ENCODE results near the gene C1orf52. TPM values are rescaled to one million over a fixed set of nuclear protein-coding genes. Genes with fewer than 3 reads are reported as not detected.
A peak's percentile ranks its signal among the peaks of the same experiment; 100 is the strongest.

The C1orf52 gene
- total and polyA plus RNA-seq, 9 of the 15 experiments (the other 6 are each of a cell fraction or from before 2014, with no cell fraction given) = 17.0 to 38.5 (median 33.0) TPM

GRCh38 chr1:85201340-85202091, 57.9 kb downstream of the C1orf52 start (continued):
- no peak for TF ChIP-seq NFE2L1 (tag; IDR thresholded peaks at IDR 0.05; ENCODE audit: borderline replicate concordance, low read depth)
- TF ChIP-seq, protein P1, sequence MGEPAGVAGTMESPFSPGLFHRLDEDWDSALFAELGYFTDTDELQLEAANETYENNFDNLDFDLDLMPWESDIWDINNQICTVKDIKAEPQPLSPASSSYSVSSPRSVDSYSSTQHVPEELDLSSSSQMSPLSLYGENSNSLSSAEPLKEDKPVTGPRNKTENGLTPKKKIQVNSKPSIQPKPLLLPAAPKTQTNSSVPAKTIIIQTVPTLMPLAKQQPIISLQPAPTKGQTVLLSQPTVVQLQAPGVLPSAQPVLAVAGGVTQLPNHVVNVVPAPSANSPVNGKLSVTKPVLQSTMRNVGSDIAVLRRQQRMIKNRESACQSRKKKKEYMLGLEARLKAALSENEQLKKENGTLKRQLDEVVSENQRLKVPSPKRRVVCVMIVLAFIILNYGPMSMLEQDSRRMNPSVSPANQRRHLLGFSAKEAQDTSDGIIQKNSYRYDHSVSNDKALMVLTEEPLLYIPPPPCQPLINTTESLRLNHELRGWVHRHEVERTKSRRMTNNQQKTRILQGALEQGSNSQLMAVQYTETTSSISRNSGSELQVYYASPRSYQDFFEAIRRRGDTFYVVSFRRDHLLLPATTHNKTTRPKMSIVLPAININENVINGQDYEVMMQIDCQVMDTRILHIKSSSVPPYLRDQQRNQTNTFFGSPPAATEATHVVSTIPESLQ (CRISPR knock-in tag; IDR thresholded peaks at IDR 0.05) = no peak
- no peak for TF ChIP-seq CC2D1A (IDR thresholded peaks at IDR 0.05)
- TF ChIP-seq ZSCAN32 (CRISPR knock-in tag; IDR thresholded peaks at IDR 0.05) = no peak
- peak; percentile 52 for TF ChIP-seq CCNT2 (IDR thresholded peaks at IDR 0.05; ENCODE audit: borderline replicate concordance, extremely low read depth, insufficient read length, low read depth, low read length)
- TF ChIP-seq CAMTA2 (CRISPR knock-in tag; conservative IDR thresholded peaks at IDR 0.05) = no peak
- TF ChIP-seq, protein P2, sequence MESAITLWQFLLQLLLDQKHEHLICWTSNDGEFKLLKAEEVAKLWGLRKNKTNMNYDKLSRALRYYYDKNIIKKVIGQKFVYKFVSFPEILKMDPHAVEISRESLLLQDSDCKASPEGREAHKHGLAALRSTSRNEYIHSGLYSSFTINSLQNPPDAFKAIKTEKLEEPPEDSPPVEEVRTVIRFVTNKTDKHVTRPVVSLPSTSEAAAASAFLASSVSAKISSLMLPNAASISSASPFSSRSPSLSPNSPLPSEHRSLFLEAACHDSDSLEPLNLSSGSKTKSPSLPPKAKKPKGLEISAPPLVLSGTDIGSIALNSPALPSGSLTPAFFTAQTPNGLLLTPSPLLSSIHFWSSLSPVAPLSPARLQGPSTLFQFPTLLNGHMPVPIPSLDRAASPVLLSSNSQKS (CRISPR knock-in tag; IDR thresholded peaks at IDR 0.05) = no peak
- 0 out of 2 replicates have a peak, but pooled peaks have one; percentile 59 for TF ChIP-seq SLC30A9 (CRISPR knock-in tag; IDR thresholded peaks at IDR 0.05)
- TF ChIP-seq, protein P3, sequence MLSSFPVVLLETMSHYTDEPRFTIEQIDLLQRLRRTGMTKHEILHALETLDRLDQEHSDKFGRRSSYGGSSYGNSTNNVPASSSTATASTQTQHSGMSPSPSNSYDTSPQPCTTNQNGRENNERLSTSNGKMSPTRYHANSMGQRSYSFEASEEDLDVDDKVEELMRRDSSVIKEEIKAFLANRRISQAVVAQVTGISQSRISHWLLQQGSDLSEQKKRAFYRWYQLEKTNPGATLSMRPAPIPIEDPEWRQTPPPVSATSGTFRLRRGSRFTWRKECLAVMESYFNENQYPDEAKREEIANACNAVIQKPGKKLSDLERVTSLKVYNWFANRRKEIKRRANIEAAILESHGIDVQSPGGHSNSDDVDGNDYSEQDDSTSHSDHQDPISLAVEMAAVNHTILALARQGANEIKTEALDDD (IDR thresholded peaks at IDR 0.05) = no peak
- TF ChIP-seq, protein P4, sequence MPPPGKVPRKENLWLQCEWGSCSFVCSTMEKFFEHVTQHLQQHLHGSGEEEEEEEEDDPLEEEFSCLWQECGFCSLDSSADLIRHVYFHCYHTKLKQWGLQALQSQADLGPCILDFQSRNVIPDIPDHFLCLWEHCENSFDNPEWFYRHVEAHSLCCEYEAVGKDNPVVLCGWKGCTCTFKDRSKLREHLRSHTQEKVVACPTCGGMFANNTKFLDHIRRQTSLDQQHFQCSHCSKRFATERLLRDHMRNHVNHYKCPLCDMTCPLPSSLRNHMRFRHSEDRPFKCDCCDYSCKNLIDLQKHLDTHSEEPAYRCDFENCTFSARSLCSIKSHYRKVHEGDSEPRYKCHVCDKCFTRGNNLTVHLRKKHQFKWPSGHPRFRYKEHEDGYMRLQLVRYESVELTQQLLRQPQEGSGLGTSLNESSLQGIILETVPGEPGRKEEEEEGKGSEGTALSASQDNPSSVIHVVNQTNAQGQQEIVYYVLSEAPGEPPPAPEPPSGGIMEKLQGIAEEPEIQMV (tag; conservative IDR thresholded peaks at IDR 0.05; ENCODE audit: low read depth) = no peak
- TF ChIP-seq HDAC2 (IDR thresholded peaks at IDR 0.05) = no peak
- no peak for TF ChIP-seq ZNF140 (CRISPR knock-in tag; IDR thresholded peaks at IDR 0.05)
- no peak for TF ChIP-seq ZNF407 (IDR thresholded peaks at IDR 0.05; ENCODE audit: low read depth)
